Peyer's patch (tissue), 4 donors: Measurements from ENCODE around the gene ZNF385D. TPM values are rescaled to one million over a fixed set of nuclear protein-coding genes. Genes with fewer than 3 reads are reported as not detected.

Experiments used
- DNase-seq, 3 donors: peaks; one replicate each; pipeline ENCODE4 v3.0.0-alpha.2; 2017 to 2019
- H3K27ac ChIP-seq, 4 donors: fragments of 200-600 bp; sonication (generic); one replicate each; pipeline ENCODE4 v1.5.1; 2016 to 2019
- H3K27me3 ChIP-seq, 2 donors: fragments of 200-600 bp; sonication (generic); one replicate each; pipeline ENCODE4 v1.5.1; 2019
- H3K36me3 ChIP-seq, 3 donors: fragments of 200-600 bp; sonication (generic); one replicate each; pipeline ENCODE4 v1.5.1; 2016 to 2019
- H3K4me1 ChIP-seq, 4 donors: fragments of 200-600 bp; sonication (generic); one replicate each; pipeline ENCODE4 v1.5.1; 2016 to 2019
- H3K4me3 ChIP-seq, 4 donors: fragments of 200-600 bp; sonication (generic); 1 replicate in 3 of 4; 2 replicates in 1 of 4; pipeline ENCODE4 v1.5.1; 2016 to 2019; ENCODE audit warnings: mild to moderate bottlenecking in 1 of 4
- H3K9me3 ChIP-seq, 4 donors: fragments of 200-600 bp; sonication (generic); one replicate each; pipeline ENCODE4 v1.5.1; 2016 to 2019; ENCODE audit warnings: mild to moderate bottlenecking in 1 of 4
- POLR2A ChIP-seq, 2 donors: fragments of 450-650 bp; IDR thresholded peaks; one replicate each; pipeline ENCODE4 v1.5.1; 2017; ENCODE audit warnings: antibody characterized with exemption in 2 of 2, mild to moderate bottlenecking in 2 of 2, moderate library complexity in 2 of 2
- total RNA-seq, 4 donors: library from RNA; depleted of rRNA; stranded (reverse); fragments of >200 nt; gene quantifications; one replicate each; pipeline ENCODE4 v1.1.0, GENCODE V29; 2016
- TF ChIP-seq, protein P1 (sequence below), 6 experiments: fragments of 450-650 bp in 4 of 6; fragments of 200-600 bp in 2 of 6; sonication (generic) in 1 of 6; IDR thresholded peaks; one replicate each; pipeline ENCODE4 v1.5.1; 2017 to 2019; ENCODE audit warnings: antibody characterized with exemption in 6 of 6, mild to moderate bottlenecking in 3 of 6, moderate library complexity in 1 of 6

The ZNF385D gene, protein sequence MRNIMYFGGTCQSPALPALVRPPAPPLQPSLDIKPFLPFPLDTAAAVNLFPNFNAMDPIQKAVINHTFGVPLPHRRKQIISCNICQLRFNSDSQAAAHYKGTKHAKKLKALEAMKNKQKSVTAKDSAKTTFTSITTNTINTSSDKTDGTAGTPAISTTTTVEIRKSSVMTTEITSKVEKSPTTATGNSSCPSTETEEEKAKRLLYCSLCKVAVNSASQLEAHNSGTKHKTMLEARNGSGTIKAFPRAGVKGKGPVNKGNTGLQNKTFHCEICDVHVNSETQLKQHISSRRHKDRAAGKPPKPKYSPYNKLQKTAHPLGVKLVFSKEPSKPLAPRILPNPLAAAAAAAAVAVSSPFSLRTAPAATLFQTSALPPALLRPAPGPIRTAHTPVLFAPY
- 1 to 10 TPM; 1.1 to 3.3 (median 1.8) TPM for total RNA-seq

DNA sequence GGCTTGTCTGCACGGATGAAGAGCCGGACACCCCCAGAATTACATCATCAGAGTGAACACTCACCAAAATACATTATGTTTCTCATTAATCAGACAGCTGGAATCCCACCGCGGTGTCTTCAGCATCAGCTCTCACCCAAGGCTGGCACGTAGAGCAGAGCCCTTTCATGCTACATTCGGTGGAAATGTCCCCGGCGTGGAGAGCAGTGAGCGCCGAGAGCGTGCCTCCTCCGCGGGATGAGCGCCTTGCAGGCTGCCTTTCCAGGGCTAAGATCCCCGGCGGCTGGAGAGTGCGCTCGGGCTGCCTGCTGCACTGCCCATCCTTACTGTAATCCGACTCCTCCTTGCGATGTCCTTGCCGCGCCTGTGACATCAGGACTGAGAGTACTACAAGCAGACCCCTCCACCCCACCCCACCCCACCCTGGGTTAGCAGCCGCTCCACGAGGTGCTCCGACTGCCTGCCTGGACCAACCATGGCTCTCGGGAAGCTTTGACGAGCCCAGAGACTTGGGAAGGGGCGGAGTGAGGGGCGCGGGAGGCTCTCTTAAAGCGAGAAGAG, at the start of gene ZNF385D:
Gene ZNF385D, minus strand, starts transcription at position 380 of the 561 bp plus-strand sequence. Its CDS starts 294 bp downstream, at position 86.
- H3K4me1 ChIP-seq: no peaks in the 10 kb centered on the region
- H3K36me3 ChIP-seq: no peaks in the 10 kb centered on the region
- DNase-seq: peak in 1 of 3 donors; percentile 46
- H3K27me3 ChIP-seq: no peaks in the 10 kb centered on the region
- H3K27ac ChIP-seq: no peak within 1 kb of the TSS
- H3K4me3 ChIP-seq: peak within 1 kb of the TSS in 2 of 4 donors; percentile 15 to 38
- no peaks in the 10 kb centered on the region for H3K9me3 ChIP-seq
- TF ChIP-seq, protein P1, sequence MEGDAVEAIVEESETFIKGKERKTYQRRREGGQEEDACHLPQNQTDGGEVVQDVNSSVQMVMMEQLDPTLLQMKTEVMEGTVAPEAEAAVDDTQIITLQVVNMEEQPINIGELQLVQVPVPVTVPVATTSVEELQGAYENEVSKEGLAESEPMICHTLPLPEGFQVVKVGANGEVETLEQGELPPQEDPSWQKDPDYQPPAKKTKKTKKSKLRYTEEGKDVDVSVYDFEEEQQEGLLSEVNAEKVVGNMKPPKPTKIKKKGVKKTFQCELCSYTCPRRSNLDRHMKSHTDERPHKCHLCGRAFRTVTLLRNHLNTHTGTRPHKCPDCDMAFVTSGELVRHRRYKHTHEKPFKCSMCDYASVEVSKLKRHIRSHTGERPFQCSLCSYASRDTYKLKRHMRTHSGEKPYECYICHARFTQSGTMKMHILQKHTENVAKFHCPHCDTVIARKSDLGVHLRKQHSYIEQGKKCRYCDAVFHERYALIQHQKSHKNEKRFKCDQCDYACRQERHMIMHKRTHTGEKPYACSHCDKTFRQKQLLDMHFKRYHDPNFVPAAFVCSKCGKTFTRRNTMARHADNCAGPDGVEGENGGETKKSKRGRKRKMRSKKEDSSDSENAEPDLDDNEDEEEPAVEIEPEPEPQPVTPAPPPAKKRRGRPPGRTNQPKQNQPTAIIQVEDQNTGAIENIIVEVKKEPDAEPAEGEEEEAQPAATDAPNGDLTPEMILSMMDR (IDR thresholded peaks at IDR 0.05): no peak
- TF ChIP-seq POLR2A (IDR thresholded peaks at IDR 0.05): no peak

DNA sequence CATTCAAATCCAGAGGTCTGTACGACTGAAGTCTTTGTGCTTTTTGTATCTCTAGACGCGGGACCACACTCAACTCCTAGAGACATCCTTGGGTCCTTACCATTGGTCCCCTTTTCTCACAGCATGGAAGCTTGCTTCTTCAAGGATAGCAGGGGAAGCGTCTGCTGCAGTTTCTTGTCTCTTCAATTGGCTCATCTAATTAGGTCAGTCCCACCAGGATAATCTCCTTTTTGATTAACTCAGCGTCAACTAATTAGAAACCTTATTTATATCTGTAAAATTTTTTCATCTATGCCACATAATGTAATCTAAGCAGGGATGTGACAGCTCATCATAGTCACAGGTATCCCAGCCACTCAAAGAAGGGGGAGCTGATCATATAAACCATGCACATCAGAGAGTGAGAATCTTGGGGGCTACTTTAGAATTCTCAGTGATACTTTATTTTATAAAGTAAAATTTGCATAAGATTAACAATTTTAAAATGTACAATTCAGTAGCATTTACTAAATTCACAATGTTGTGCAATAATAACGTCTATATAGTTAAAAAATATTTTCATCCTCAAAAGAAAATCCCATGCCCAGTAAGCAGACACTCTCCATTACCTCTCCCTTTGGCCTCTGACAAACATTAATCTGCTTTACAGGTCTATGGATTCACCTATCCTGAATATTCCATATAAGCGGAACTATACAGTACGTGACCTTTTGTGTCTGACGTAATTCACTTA, 47.5 kb upstream of the ZNF385D start:
- no peak for DNase-seq
- H3K4me1 ChIP-seq: no peaks in the 10 kb centered on the region
- TF ChIP-seq POLR2A (IDR thresholded peaks at IDR 0.05): no peak
- TF ChIP-seq, protein P1 (IDR thresholded peaks at IDR 0.05): no peak
- no peak overlapping the region for H3K27ac ChIP-seq
- H3K36me3 ChIP-seq: no peaks in the 10 kb centered on the region
- no peaks in the 10 kb centered on the region for H3K27me3 ChIP-seq
- H3K9me3 ChIP-seq: peaks cover 0 to 3% (median 0%) of the 10 kb centered on the region in 4 donors
- no peak overlapping the region for H3K4me3 ChIP-seq

DNA sequence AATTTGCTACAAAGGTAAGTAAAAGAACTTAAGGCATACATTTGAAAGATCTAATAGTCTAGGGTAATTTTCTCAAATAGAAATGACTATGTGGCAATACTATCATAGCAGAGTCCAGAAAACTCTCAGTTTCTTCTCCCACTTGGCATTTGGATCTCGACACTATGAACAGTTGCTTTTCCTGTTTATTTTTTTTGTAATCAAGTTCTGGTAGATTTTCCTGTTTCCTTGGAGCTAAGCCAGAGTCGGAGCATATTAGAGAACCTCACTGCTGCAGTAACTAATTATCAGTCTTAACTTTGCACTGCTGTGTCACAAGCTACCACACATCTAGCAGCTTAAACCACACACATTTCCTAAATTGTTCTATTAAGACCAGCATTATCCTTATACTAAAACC, 44.9 kb upstream of the ZNF385D start:
- H3K4me3 ChIP-seq: no peak overlapping the region
- H3K4me1 ChIP-seq: no peaks in the 10 kb centered on the region
- H3K27ac ChIP-seq: no peak overlapping the region
- peaks cover 0 to 3% (median 0%) of the 10 kb centered on the region in 4 donors for H3K9me3 ChIP-seq
- TF ChIP-seq, protein P1 (IDR thresholded peaks at IDR 0.05): no peak
- no peak for TF ChIP-seq POLR2A (IDR thresholded peaks at IDR 0.05)
- no peaks in the 10 kb centered on the region for H3K36me3 ChIP-seq
- no peak for DNase-seq
- no peaks in the 10 kb centered on the region for H3K27me3 ChIP-seq

DNA sequence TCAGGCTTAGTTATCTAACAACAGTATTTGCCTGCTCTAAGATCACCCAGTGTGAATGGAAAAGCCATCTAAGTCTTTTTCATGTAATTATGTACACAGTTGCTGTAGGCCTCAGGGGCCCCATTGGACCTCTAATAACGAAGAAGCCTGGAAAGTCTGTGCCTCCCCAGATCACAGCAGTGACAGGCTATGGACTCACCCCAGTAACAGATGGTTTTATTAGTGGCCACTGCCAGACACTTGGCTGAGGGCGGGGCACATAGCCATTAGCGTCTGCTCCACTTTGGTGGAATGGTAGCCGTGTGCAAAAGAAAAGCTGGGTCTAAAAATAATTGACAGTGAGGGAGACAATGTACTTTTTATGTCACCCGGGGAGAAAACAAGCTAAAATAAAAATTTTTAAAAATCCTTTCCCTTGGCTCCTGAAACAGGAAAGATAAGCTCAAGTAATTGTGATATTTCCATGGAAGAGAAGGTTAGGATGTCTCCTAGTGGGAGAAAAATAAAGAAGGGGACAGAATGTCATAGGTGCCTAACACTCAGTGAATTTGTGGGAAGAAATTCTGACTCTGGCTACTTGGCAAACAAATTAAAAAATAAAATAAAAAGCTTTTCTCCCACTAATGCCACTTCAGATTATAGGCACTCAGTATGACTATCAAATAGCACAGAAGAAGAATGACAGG, 44.3 kb upstream of the ZNF385D start:
- peaks cover 0 to 1% (median 0%) of the 10 kb centered on the region in 4 donors for H3K9me3 ChIP-seq
- DNase-seq: no peak
- H3K4me3 ChIP-seq: no peak overlapping the region
- H3K27ac ChIP-seq: no peak overlapping the region
- TF ChIP-seq POLR2A (IDR thresholded peaks at IDR 0.05): no peak
- TF ChIP-seq, protein P1 (IDR thresholded peaks at IDR 0.05): no peak
- H3K36me3 ChIP-seq: no peaks in the 10 kb centered on the region
- H3K27me3 ChIP-seq: no peaks in the 10 kb centered on the region
- no peaks in the 10 kb centered on the region for H3K4me1 ChIP-seq

DNA sequence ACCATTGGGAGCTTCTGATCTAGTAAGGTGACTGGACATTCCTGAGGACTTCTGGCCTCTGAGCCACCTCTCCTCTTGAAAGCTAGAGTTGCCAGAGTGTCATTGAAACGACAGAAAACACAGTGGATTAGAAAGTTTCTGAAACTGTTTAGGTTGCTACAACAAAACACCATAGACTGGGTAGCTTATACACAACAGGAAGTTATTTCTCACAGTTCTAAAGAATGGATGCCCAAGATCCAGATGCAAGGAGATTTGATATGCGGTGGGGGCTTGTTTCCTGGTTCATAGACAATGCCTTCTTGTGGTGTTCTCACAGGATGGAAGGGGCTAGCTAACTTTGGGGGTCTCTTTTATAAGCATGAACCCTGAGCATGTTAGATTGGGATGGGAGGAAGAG, 43.3 kb upstream of the ZNF385D start:
- DNase-seq: no peak
- TF ChIP-seq POLR2A (IDR thresholded peaks at IDR 0.05): no peak
- TF ChIP-seq, protein P1 (IDR thresholded peaks at IDR 0.05): no peak
- Histone ChIP-seq H3K27ac (no peak overlapping the region), H3K27me3 (no peaks in the 10 kb centered on the region), H3K9me3 (no peaks in the 10 kb centered on the region), H3K4me1 (no peaks in the 10 kb centered on the region), H3K4me3 (no peak overlapping the region), H3K36me3 (no peaks in the 10 kb centered on the region)
